ENCODE results near the gene AUP1. TPM values are rescaled to one million over a fixed set of nuclear protein-coding genes. Genes with fewer than 3 reads are reported as not detected.

The AUP1 gene
- total and polyA plus RNA-seq, 9 of the 15 experiments (the other 6 are each of a cell fraction or from before 2014, with no cell fraction given), result 70.7 to 245 (median 165) TPM

GRCh38 chr2:74493546-74493945 lies 36.0 kb downstream of the AUP1 start:
- Histone ChIP-seq H3K79me2 (ENCODE audit: control insufficient read depth, insufficient read depth, low read length) (no peaks in the 10 kb centered on the region), H3K36me3 (ENCODE audit: control insufficient read depth, insufficient read depth, low read length) (peaks cover 50% of the 10 kb centered on the region; the same call in 2 of the 3 replicates), H3K27me3 (ENCODE audit: control insufficient read depth in 2 of 2, insufficient read depth in 2 of 2, low read length in 2 of 2) (no peaks in the 10 kb centered on the region), H3K4me2 (ENCODE audit: insufficient read depth, low read length) (no peak overlapping the region), H3K9me1 (ENCODE audit: control insufficient read depth, insufficient read depth, low read length) (no peaks in the 10 kb centered on the region), H3K4me1 (replicated peaks in 1 of 2; ENCODE audit: control insufficient read depth in 2 of 2, insufficient read depth in 2 of 2, low read length in 2 of 2) (peaks cover 4 to 15% of the 10 kb centered on the region in 2 experiments; a peak in 4 of 5 replicates), H3K4me3 (no peak overlapping the region), H4K20me1 (replicated peaks; ENCODE audit: control insufficient read depth, insufficient read depth, low read length) (no peaks in the 10 kb centered on the region), H3K27ac (ENCODE audit: extremely low read depth, low read depth, low read length) (no peak overlapping the region), H2AFZ (ENCODE audit: low read depth, low read length) (no peak overlapping the region), H3K9me3 (replicated peaks; ENCODE audit: control insufficient read depth, insufficient read depth, low read depth, low read length) (no peaks in the 10 kb centered on the region), H3K9ac (ENCODE audit: insufficient read depth in 1 of 2, low read depth in 2 of 2, low read length in 2 of 2) (no peak overlapping the region)
- ChIA-PET POLR2A (interaction anchor here (0.7 to 1.3 kb wide), 6 partner anchors 8 to 102 kb away, joined by 3 to 4 read pairs (median 4); partner anchors contain the start of gene DQX1), CTCF (ENCODE audit: low intra/inter-chr PET ratio) (no interaction called here)
- no peak for ATAC-seq
- no peak for FAIRE-seq
- no peak for DNase-seq (ENCODE audit: extremely low read depth in 1 of 4, low spot score in 3 of 4)
- TF ChIP-seq ZNF77 (CRISPR knock-in tag; IDR thresholded peaks at IDR 0.05) (no peak), MEIS2 (IDR thresholded peaks at IDR 0.05; ENCODE audit: partially characterized antibody) (no peak), ZNF316 (IDR thresholded peaks at IDR 0.05) (no peak), RBBP5 (IDR thresholded peaks at IDR 0.05; ENCODE audit: borderline replicate concordance, insufficient read depth, low read length, poor library complexity, severe bottlenecking) (no peak), CBX8 (IDR thresholded peaks at IDR 0.05; ENCODE audit: borderline replicate concordance, extremely low read depth, low read depth, low read length, poor library complexity, severe bottlenecking) (no peak), RREB1 (CRISPR knock-in tag; IDR thresholded peaks at IDR 0.05) (no peak), ILF3 (IDR thresholded peaks at IDR 0.05; ENCODE audit: borderline replicate concordance) (no peak), CBFB (CRISPR knock-in tag; IDR thresholded peaks at IDR 0.05) (no peak), ZBTB1 (CRISPR knock-in tag; IDR thresholded peaks at IDR 0.05; ENCODE audit: borderline replicate concordance, low read depth) (no peak), POLR2H (tag; IDR thresholded peaks at IDR 0.05; ENCODE audit: low read depth) (no peak), ZFX (CRISPR knock-in tag; IDR thresholded peaks at IDR 0.05) (no peak)
- TF ChIP-seq, protein P1, sequence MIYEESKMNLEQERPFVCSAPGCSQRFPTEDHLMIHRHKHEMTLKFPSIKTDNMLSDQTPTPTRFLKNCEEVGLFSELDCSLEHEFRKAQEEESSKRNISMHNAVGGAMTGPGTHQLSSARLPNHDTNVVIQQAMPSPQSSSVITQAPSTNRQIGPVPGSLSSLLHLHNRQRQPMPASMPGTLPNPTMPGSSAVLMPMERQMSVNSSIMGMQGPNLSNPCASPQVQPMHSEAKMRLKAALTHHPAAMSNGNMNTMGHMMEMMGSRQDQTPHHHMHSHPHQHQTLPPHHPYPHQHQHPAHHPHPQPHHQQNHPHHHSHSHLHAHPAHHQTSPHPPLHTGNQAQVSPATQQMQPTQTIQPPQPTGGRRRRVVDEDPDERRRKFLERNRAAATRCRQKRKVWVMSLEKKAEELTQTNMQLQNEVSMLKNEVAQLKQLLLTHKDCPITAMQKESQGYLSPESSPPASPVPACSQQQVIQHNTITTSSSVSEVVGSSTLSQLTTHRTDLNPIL (CRISPR knock-in tag; IDR thresholded peaks at IDR 0.05), result no peak
- TF ChIP-seq, protein P2, sequence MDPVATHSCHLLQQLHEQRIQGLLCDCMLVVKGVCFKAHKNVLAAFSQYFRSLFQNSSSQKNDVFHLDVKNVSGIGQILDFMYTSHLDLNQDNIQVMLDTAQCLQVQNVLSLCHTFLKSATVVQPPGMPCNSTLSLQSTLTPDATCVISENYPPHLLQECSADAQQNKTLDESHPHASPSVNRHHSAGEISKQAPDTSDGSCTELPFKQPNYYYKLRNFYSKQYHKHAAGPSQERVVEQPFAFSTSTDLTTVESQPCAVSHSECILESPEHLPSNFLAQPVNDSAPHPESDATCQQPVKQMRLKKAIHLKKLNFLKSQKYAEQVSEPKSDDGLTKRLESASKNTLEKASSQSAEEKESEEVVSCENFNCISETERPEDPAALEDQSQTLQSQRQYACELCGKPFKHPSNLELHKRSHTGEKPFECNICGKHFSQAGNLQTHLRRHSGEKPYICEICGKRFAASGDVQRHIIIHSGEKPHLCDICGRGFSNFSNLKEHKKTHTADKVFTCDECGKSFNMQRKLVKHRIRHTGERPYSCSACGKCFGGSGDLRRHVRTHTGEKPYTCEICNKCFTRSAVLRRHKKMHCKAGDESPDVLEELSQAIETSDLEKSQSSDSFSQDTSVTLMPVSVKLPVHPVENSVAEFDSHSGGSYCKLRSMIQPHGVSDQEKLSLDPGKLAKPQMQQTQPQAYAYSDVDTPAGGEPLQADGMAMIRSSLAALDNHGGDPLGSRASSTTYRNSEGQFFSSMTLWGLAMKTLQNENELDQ (CRISPR knock-in tag; IDR thresholded peaks at IDR 0.05; ENCODE audit: borderline replicate concordance), result no peak
- in situ Hi-C loops (cut with MboI) (no loop called here), intact Hi-C loops (cut with micrococcal nuclease) (no loop called here)
- 64% methylated on average over 3 of the region's 3 CpGs for WGBS (ENCODE audit: insufficient coverage, low coverage, missing lambda C conversion rate)
- BruUV-seq (replicated peaks), result TSS peak; percentile 11

Data from K562 (cell line).